Neural progenitor cell (in vitro differentiated cells): ENCODE data around the gene ULK4. TPM values are rescaled to one million over a fixed set of nuclear protein-coding genes. Genes with fewer than 3 reads are reported as not detected.

Experiments used
- DNase-seq: peaks from one replicate; pipeline ENCODE4 v3.0.0-alpha.2; 2016; ENCODE audit warnings: low spot score
- H2AFZ ChIP-seq: fragments of 200-600 bp; sonication (generic); replicated peaks from 2 replicates; pipeline ENCODE4 v1.6.1; 2016; ENCODE audit warnings: antibody characterized with exemption
- H3F3A ChIP-seq: fragments of 200-600 bp; sonication (generic); 2 replicates; pipeline ENCODE4 v1.6.1; 2016; ENCODE audit warnings: antibody characterized with exemption, low read depth
- H3K27ac ChIP-seq: fragments of 200-600 bp; sonication (generic); 2 replicates; pipeline ENCODE4 v1.5.1; 2016; ENCODE audit warnings: mild to moderate bottlenecking
- H3K27me3 ChIP-seq: fragments of 200-600 bp; sonication (generic); 2 replicates; pipeline ENCODE4 v1.6.1; 2016; ENCODE audit warnings: mild to moderate bottlenecking, moderate library complexity
- H3K36me3 ChIP-seq: fragments of 200-600 bp; sonication (generic); 2 replicates; pipeline ENCODE4 v1.5.1; 2016
- H3K4me1 ChIP-seq: fragments of 200-600 bp; sonication (generic); 2 replicates; pipeline ENCODE4 v1.6.1; 2016; ENCODE audit warnings: mixed run types
- H3K4me2 ChIP-seq: fragments of 200-600 bp; sonication (generic); 2 replicates; pipeline ENCODE4 v1.6.1; 2016
- H3K4me3 ChIP-seq: fragments of 200-600 bp; sonication (generic); 2 replicates; pipeline ENCODE4 v1.5.1; 2016
- H3K79me2 ChIP-seq: fragments of 200-600 bp; sonication (generic); 2 replicates; pipeline ENCODE4 v1.6.1; 2016; ENCODE audit warnings: low read depth
- H3K9ac ChIP-seq: fragments of 200-600 bp; sonication (generic); 2 replicates; pipeline ENCODE4 v1.6.1; 2016
- H3K9me3 ChIP-seq: fragments of 200-600 bp; sonication (generic); 2 replicates; pipeline ENCODE4 v1.5.1; 2016; ENCODE audit warnings: low read depth
- H4K20me1 ChIP-seq: fragments of 200-600 bp; sonication (generic); 2 replicates; pipeline ENCODE4 v1.6.1; 2016; ENCODE audit warnings: low read depth
- H3K27ac Mint-ChIP-seq: 3 replicates; pipeline ENCODE4 v1.8.0; 2021; ENCODE audit warnings: mixed read lengths
- H3K27me3 Mint-ChIP-seq: 2 replicates; pipeline ENCODE4 v1.8.0; 2022; ENCODE audit warnings: low read depth, mild to moderate bottlenecking, inconsistent platforms, moderate library complexity, mixed read lengths; ENCODE audit not compliant: insufficient read depth
- H3K36me3 Mint-ChIP-seq: 3 replicates; pipeline ENCODE4 v1.8.0; 2021; ENCODE audit warnings: mixed read lengths
- H3K4me1 Mint-ChIP-seq: 3 replicates; pipeline ENCODE4 v1.8.0; 2021; ENCODE audit warnings: mixed read lengths
- H3K4me3 Mint-ChIP-seq: 3 replicates; pipeline ENCODE4 v1.8.0; 2021; ENCODE audit warnings: mild to moderate bottlenecking, moderate library complexity, mixed read lengths
- H3K9me3 Mint-ChIP-seq: 3 replicates; pipeline ENCODE4 v1.8.0; 2020; ENCODE audit warnings: mixed read lengths
- EZH2 ChIP-seq: fragments of 200-600 bp; sonication (generic); IDR thresholded peaks from 2 replicates; pipeline ENCODE4 v1.6.1; 2017; ENCODE audit warnings: antibody characterized with exemption, mild to moderate bottlenecking, moderate library complexity
- EZH2phosphoT487 ChIP-seq: fragments of 200-600 bp; sonication (generic); IDR thresholded peaks from 2 replicates; pipeline ENCODE4 v1.6.1; 2017; ENCODE audit warnings: antibody characterized with exemption
- total RNA-seq: library from RNA; depleted of rRNA; stranded (reverse); fragments of >200 nt; gene quantifications from 2 replicates; pipeline ENCODE4 v1.2.3, GENCODE V29; 2015; ENCODE audit warnings: low replicate concordance
- TF ChIP-seq, protein P1 (sequence below): fragments of 200-600 bp; sonication (generic); IDR thresholded peaks from 2 replicates; pipeline ENCODE4 v1.5.1; 2017; ENCODE audit warnings: antibody characterized with exemption, mild to moderate bottlenecking

Gene ULK4
- total RNA-seq, 1 donor from 2014 or later: 33.0 TPM

DNA sequence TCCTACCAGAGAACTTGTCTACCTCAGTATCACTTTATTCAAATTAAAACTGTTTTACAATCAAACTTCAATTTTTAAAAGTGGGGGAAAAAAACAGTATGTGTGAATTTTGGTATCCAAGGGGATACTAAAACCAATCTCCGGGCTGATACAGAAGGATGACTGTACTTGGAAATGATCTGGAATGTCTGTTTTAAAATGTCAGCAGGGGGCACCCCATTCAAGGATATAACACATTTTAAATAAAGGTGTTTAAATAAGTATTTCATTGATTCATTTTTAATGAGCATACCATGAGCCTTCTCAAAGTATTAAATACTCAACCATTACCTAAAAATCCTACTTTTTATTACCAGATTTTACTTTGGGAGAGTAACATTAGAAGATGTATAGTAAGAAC is 67.9 kb downstream of the ULK4 start:
- Histone ChIP-seq H3K4me3 (no peak overlapping the region), H3K9me3 (no peaks in the 10 kb centered on the region), H3K4me2 (no peak overlapping the region), H3K79me2 (no peaks in the 10 kb centered on the region), H4K20me1 (no peaks in the 10 kb centered on the region), H2AFZ (no peak overlapping the region), H3K9ac (no peak overlapping the region), H3F3A (peaks cover 12% of the 10 kb centered on the region), H3K27ac (no peak overlapping the region), H3K4me1 (peaks cover 9% of the 10 kb centered on the region), H3K27me3 (no peaks in the 10 kb centered on the region), H3K36me3 (no peaks in the 10 kb centered on the region)
- peak; percentile 42 for DNase-seq
- Mint-ChIP-seq H3K4me1 (no peaks in the 10 kb centered on the region), H3K36me3 (peaks cover 22% of the 10 kb centered on the region), H3K27ac (no peak overlapping the region), H3K27me3 (no peaks in the 10 kb centered on the region), H3K9me3 (peaks cover 14% of the 10 kb centered on the region), H3K4me3 (no peak overlapping the region)
- TF ChIP-seq, protein P1, sequence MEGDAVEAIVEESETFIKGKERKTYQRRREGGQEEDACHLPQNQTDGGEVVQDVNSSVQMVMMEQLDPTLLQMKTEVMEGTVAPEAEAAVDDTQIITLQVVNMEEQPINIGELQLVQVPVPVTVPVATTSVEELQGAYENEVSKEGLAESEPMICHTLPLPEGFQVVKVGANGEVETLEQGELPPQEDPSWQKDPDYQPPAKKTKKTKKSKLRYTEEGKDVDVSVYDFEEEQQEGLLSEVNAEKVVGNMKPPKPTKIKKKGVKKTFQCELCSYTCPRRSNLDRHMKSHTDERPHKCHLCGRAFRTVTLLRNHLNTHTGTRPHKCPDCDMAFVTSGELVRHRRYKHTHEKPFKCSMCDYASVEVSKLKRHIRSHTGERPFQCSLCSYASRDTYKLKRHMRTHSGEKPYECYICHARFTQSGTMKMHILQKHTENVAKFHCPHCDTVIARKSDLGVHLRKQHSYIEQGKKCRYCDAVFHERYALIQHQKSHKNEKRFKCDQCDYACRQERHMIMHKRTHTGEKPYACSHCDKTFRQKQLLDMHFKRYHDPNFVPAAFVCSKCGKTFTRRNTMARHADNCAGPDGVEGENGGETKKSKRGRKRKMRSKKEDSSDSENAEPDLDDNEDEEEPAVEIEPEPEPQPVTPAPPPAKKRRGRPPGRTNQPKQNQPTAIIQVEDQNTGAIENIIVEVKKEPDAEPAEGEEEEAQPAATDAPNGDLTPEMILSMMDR: peak; percentile 53
- no peak for TF ChIP-seq EZH2

DNA sequence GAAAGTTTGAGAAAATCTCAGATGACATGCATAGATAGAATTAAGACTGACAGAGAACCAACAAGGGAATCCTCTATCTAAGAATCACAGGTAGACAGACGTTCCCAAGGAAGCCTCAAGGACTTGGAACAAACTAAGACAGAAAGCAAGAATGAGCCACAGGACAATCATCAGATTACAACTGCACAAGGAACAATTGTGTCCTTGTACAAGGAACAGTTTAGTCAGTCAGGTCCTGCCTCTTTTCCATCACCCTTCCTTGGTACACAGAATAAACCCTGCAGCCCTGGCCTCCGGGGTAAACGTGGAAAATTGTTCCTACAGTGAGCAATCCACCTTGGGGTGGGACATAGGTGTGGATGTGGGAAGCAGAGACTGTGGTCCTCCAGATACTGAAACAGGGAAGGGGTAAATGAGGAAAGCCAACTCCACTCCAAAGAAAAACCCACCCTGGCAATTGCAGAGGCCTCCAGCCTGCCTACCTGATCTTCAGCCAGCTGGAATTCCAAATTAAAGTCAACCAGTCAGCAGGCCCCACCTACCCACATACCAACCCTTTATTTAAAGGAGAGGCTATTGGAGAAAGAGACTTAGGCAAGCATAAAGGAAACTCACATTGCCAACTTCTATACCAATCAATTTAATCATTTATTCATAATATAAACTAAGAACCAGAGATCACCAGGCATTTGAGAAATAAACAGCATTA is 73.4 kb downstream of the ULK4 start:
- Histone ChIP-seq H3K79me2 (no peaks in the 10 kb centered on the region), H3K36me3 (no peaks in the 10 kb centered on the region), H4K20me1 (no peaks in the 10 kb centered on the region), H3K4me1 (peaks cover 19% of the 10 kb centered on the region), H3K9ac (no peak overlapping the region), H3K27me3 (no peaks in the 10 kb centered on the region), H3F3A (peaks cover 22% of the 10 kb centered on the region), H3K9me3 (no peaks in the 10 kb centered on the region), H3K4me2 (peak overlapping the region; percentile 63), H3K4me3 (no peak overlapping the region), H2AFZ (peak overlapping the region; percentile 43), H3K27ac (peak overlapping the region; percentile 26)
- peak; percentile 56 for DNase-seq
- Mint-ChIP-seq H3K9me3 (peaks cover 14% of the 10 kb centered on the region), H3K4me1 (no peaks in the 10 kb centered on the region), H3K27me3 (no peaks in the 10 kb centered on the region), H3K27ac (no peak overlapping the region), H3K4me3 (no peak overlapping the region), H3K36me3 (peaks cover 16% of the 10 kb centered on the region)
- TF ChIP-seq EZH2: no peak
- TF ChIP-seq EZH2phosphoT487: no peak
- TF ChIP-seq, protein P1: no peak

DNA sequence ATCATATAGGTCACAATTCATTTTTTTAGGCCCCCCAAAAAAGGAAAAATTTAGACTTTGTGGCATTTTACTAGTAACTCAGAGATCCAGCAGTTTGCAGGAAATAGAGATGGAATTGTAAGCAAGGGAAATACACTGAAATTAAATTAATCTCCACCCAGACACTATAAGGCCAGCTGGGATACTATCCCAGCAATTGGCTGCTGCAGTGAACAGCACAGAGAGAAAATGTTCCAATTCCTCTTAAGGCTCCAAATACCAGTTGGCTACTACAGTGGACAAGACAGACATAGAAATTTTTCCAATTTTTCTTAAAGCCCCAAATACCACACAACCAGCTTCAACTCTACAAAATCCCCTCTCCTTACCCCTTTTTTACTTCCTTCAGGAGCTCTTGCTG is 78.9 kb downstream of the ULK4 start:
- H3K9ac ChIP-seq: no peak overlapping the region
- H3K9me3 Mint-ChIP-seq: no peaks in the 10 kb centered on the region
- H3K4me1 ChIP-seq: no peaks in the 10 kb centered on the region
- no peak overlapping the region for H3K4me3 ChIP-seq
- H3K4me1 Mint-ChIP-seq: no peaks in the 10 kb centered on the region
- H3K4me2 ChIP-seq: no peak overlapping the region
- no peak overlapping the region for H2AFZ ChIP-seq
- H3K36me3 ChIP-seq: no peaks in the 10 kb centered on the region
- no peaks in the 10 kb centered on the region for H3K9me3 ChIP-seq
- H3K27ac ChIP-seq: no peak overlapping the region
- TF ChIP-seq, protein P1: no peak
- TF ChIP-seq EZH2phosphoT487: no peak
- no peaks in the 10 kb centered on the region for H3K27me3 ChIP-seq
- H3F3A ChIP-seq: no peaks in the 10 kb centered on the region
- no peaks in the 10 kb centered on the region for H3K79me2 ChIP-seq
- H3K27me3 Mint-ChIP-seq: no peaks in the 10 kb centered on the region
- DNase-seq: no peak
- no peak overlapping the region for H3K4me3 Mint-ChIP-seq
- H3K36me3 Mint-ChIP-seq: no peaks in the 10 kb centered on the region
- H3K27ac Mint-ChIP-seq: no peak overlapping the region
- no peaks in the 10 kb centered on the region for H4K20me1 ChIP-seq
